Liver (tissue), 2 donors: ENCODE data around the gene SLC2A5.

Source experiments
- CTCF ChIP-seq: fragments of 150-350 bp; IDR thresholded peaks from 2 replicates; pipeline ENCODE4 v1.5.1; 2017; ENCODE audit warnings: improper control_type of control experiment, low read depth, low read length; ENCODE audit not compliant: missing input control
- REST ChIP-seq: IDR thresholded peaks from 2 replicates; pipeline ENCODE4 v1.6.1; 2016; ENCODE audit warnings: antibody characterized with exemption, mild to moderate bottlenecking
- donor health status: healthy.

GRCh38 chr1:9047019-9047418, 22.4 kb downstream of the SLC2A5 start:
- TF ChIP-seq REST (no peak), CTCF (no peak)
